Osteocyte (in vitro differentiated cells): ENCODE data around the gene CD72. TPM values are rescaled to one million over a fixed set of nuclear protein-coding genes. Genes with fewer than 3 reads are reported as not detected.

Experiments
- DNase-seq: peaks from one replicate; pipeline ENCODE4 v3.0.0; 2021; ENCODE audit warnings: mixed read lengths; ENCODE audit not compliant: unreplicated experiment; ENCODE audit errors: extremely low spot score
- H3K27ac Mint-ChIP-seq: one replicate; pipeline ENCODE4 v1.8.0; 2021; ENCODE audit warnings: mild to moderate bottlenecking, mixed read lengths; ENCODE audit not compliant: unreplicated experiment
- H3K27me3 Mint-ChIP-seq: one replicate; pipeline ENCODE4 v1.8.0; 2021; ENCODE audit warnings: mixed read lengths; ENCODE audit not compliant: unreplicated experiment
- H3K36me3 Mint-ChIP-seq: one replicate; pipeline ENCODE4 v1.8.0; 2021; ENCODE audit warnings: mixed read lengths; ENCODE audit not compliant: unreplicated experiment
- H3K4me1 Mint-ChIP-seq: one replicate; pipeline ENCODE4 v1.8.0; 2021; ENCODE audit warnings: mixed read lengths; ENCODE audit not compliant: unreplicated experiment
- H3K4me3 Mint-ChIP-seq: one replicate; pipeline ENCODE4 v1.8.0; 2021; ENCODE audit warnings: mild to moderate bottlenecking, moderate library complexity, mixed read lengths; ENCODE audit not compliant: unreplicated experiment
- H3K9me3 Mint-ChIP-seq: one replicate; pipeline ENCODE4 v1.8.0; 2021; ENCODE audit warnings: mixed read lengths; ENCODE audit not compliant: unreplicated experiment
- long read RNA-seq: library from polyadenylated mRNA; unstranded; transcript quantifications from one replicate; pipeline ENCODE4 v2.0.0, GENCODE V29; 2021
- total RNA-seq: library from RNA; stranded (reverse); gene quantifications from 2 replicates; pipeline ENCODE4 v1.2.1, GENCODE V29; 2021
- TF ChIP-seq, protein P1 (sequence below): fragments of 200-600 bp; sonication (generic); IDR thresholded peaks from 2 replicates; pipeline ENCODE4 v1.5.0; 2021; ENCODE audit warnings: antibody characterized with exemption, mild to moderate bottlenecking, moderate library complexity

Gene CD72, protein sequence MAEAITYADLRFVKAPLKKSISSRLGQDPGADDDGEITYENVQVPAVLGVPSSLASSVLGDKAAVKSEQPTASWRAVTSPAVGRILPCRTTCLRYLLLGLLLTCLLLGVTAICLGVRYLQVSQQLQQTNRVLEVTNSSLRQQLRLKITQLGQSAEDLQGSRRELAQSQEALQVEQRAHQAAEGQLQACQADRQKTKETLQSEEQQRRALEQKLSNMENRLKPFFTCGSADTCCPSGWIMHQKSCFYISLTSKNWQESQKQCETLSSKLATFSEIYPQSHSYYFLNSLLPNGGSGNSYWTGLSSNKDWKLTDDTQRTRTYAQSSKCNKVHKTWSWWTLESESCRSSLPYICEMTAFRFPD
- 0.57 and 0.91 TPM in 2 replicates for total RNA-seq
- long read RNA-seq, partial matches to known transcripts: 0 of 3 reads
- long read RNA-seq, other reads (novel, unspliced or antisense): 3 of 3 reads

DNA sequence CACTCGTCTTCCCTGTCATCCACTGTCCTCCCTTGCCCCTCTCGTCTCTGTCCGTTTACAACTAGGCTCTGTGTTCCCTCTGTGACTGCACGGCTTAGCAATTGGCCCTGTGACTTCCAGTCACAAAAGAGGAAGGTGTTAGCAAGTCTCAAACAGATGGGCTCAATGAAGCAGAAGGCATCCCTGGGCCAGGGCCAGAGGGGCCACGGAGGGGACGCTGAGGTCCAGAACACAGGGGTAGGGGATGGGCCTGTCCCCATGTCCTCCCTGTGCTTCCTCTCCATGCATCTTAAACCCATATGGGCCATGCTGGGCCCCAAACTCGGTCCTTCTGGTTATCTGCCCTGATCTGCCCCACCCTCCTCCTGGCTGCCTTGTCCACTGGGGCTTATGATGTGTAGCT lies at the start of gene CD72:
CD72 (minus strand) TSS at position 89 of the 403 bp plus-strand sequence. CDS start 110 bp downstream, outside the sequence.
- H3K4me3 Mint-ChIP-seq: peak within 1 kb of the TSS; percentile 40
- no peak within 1 kb of the TSS for H3K27ac Mint-ChIP-seq
- peaks cover 40% of the 10 kb centered on the region for H3K27me3 Mint-ChIP-seq
- TF ChIP-seq, protein P1, sequence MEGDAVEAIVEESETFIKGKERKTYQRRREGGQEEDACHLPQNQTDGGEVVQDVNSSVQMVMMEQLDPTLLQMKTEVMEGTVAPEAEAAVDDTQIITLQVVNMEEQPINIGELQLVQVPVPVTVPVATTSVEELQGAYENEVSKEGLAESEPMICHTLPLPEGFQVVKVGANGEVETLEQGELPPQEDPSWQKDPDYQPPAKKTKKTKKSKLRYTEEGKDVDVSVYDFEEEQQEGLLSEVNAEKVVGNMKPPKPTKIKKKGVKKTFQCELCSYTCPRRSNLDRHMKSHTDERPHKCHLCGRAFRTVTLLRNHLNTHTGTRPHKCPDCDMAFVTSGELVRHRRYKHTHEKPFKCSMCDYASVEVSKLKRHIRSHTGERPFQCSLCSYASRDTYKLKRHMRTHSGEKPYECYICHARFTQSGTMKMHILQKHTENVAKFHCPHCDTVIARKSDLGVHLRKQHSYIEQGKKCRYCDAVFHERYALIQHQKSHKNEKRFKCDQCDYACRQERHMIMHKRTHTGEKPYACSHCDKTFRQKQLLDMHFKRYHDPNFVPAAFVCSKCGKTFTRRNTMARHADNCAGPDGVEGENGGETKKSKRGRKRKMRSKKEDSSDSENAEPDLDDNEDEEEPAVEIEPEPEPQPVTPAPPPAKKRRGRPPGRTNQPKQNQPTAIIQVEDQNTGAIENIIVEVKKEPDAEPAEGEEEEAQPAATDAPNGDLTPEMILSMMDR: no peak
- H3K9me3 Mint-ChIP-seq: no peaks in the 10 kb centered on the region
- DNase-seq: no peak
- H3K36me3 Mint-ChIP-seq: no peaks in the 10 kb centered on the region
- peaks cover 6% of the 10 kb centered on the region for H3K4me1 Mint-ChIP-seq

DNA sequence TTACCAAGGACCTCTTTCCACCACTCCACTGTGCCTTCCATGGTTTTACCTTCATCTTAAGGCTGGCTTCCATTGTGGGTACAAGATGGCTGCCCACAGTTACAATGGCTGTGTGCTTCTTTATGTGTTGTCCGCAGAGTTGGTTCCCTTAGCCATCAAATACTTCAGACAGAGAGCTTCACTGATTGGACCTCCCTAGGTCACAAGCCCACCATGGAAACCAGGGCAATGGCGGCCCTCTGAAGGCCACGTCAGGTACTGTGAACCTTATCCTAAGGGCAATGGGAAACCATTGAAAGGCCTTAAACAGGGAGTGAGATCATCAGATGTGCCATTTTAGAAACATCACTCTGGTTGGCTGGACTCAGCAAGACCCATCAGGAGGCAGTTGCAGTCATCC lies 49.7 kb upstream of the CD72 start:
- H3K27me3 Mint-ChIP-seq: no peaks in the 10 kb centered on the region
- H3K4me3 Mint-ChIP-seq: no peak overlapping the region
- no peaks in the 10 kb centered on the region for H3K36me3 Mint-ChIP-seq
- no peak for DNase-seq
- H3K4me1 Mint-ChIP-seq: peaks cover 56% of the 10 kb centered on the region
- TF ChIP-seq, protein P1: no peak
- no peaks in the 10 kb centered on the region for H3K9me3 Mint-ChIP-seq
- peak overlapping the region; percentile 92 for H3K27ac Mint-ChIP-seq

DNA sequence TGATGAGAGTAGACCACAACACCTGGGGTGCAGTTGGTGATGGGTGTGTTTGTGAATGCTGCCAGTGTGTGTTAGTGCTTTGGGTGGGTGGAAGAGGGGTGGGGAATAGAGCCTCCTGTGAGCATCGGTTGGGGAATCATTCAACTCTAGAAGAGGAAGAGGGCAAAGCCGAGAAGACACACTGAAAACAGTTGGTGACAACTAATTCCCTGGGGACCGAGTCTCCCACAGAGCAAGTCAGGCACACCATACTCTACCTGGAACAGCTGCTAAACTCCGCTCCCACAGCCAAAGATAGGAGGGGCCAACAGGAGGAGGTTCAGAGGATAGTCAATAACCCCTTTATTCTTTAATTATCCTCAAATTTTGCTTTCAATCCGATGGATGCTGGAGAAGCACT lies 48.3 kb upstream of the CD72 start:
- no peak overlapping the region for H3K27ac Mint-ChIP-seq
- peaks cover 67% of the 10 kb centered on the region for H3K4me1 Mint-ChIP-seq
- no peak for DNase-seq
- no peaks in the 10 kb centered on the region for H3K27me3 Mint-ChIP-seq
- H3K36me3 Mint-ChIP-seq: no peaks in the 10 kb centered on the region
- H3K4me3 Mint-ChIP-seq: no peak overlapping the region
- TF ChIP-seq, protein P1: no peak
- H3K9me3 Mint-ChIP-seq: no peaks in the 10 kb centered on the region

DNA sequence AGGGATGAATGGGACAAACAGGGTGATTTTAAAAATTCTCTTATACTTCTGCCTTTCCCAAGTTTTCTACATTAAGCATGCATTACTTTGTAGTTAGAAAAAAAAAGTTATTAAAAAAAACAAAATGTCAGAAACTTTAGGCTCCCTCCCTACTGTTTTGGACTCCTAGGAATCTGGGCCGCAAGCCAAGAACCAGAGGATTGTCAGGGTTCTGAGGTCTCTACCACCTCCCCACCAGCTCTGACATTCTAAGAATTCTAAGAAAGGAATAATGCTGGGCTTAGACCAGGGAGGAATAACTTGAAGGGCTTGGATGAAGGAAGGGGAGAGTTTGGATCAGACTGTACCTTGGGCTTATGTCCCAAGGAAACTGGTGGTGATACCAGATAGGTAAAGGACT lies 47.8 kb upstream of the CD72 start:
- Mint-ChIP-seq H3K27ac (peak overlapping the region; percentile 56), H3K4me3 (peak overlapping the region; percentile 57), H3K4me1 (peaks cover 70% of the 10 kb centered on the region), H3K36me3 (no peaks in the 10 kb centered on the region), H3K27me3 (no peaks in the 10 kb centered on the region), H3K9me3 (no peaks in the 10 kb centered on the region)
- TF ChIP-seq, protein P1: no peak
- DNase-seq: no peak

DNA sequence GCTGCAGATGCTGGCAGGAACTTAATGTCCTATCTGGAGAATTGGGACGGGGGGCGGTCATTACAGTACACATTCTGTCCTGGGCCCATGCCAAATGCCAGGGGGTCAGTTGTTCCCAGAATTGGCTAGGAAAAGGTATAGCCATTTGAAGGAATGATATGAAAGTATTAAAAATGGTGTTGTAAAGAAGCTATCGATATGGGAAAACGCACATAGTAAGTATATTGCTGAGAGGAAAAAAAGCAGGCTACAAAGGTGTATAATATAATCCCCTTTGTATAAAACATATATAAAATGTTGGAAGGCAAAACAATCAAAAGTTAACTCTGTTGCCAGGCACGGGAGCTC lies 47.2 kb upstream of the CD72 start:
- H3K27me3 Mint-ChIP-seq: no peaks in the 10 kb centered on the region
- H3K27ac Mint-ChIP-seq: peak overlapping the region; percentile 79
- peaks cover 5% of the 10 kb centered on the region for H3K36me3 Mint-ChIP-seq

More for the DNA sequence above, 47.2 kb upstream of the CD72 start:
- Mint-ChIP-seq H3K9me3 (no peaks in the 10 kb centered on the region), H3K4me3 (peak overlapping the region; percentile 75), H3K4me1 (peaks cover 74% of the 10 kb centered on the region)
- TF ChIP-seq, protein P1: no peak
- no peak for DNase-seq
